A549 treated with AZD2906 at 1 μM for 4 hours (cell line): ENCODE measurements around the gene BAD. TPM values are rescaled to one million over a fixed set of nuclear protein-coding genes. Genes with fewer than 3 reads are reported as not detected.

Experiments
- total RNA-seq: library from RNA; stranded (reverse); fragments of 200-300 nt; extraction: Qiagen RNA extraction; gene quantifications from 5 replicates; pipeline ENCODE4 v1.2.3, GENCODE V29; 2022

The BAD gene
- 72.5 to 96.8 TPM (median 92.7 TPM) in 5 replicates for total RNA-seq

GRCh38 chr11:64284048-64284961, at the start of gene BAD:
TSS of gene BAD (minus strand) at chr11:64284665. CDS start at chr11:64284368, 297 bp downstream.

GRCh38 chr11:64317961-64318765, 33.7 kb upstream of the BAD start, which contains the start of gene PRDX5:
TSS of gene PRDX5 (plus strand) at chr11:64318121. CDS start at chr11:64318216, 95 bp downstream.

GRCh38 chr11:64317325-64317960, 33.0 kb upstream of the BAD start, which contains the start of gene TRMT112:
TSS of gene TRMT112 (minus strand) at chr11:64317559. CDS start at chr11:64317526, 33 bp downstream.

GRCh38 chr11:64305075-64305690, 20.7 kb upstream of the BAD start, which contains the start of gene ESRRA:
TSS of gene ESRRA (plus strand) at chr11:64305524. CDS start at chr11:64307180, 1,656 bp downstream.

GRCh38 chr11:64299847-64300648, 15.6 kb upstream of the BAD start, which contains the start of gene CATSPERZ:
TSS of gene CATSPERZ (plus strand) at chr11:64300358. CDS start at chr11:64300411, 53 bp downstream.

GRCh38 chr11:64291262-64291751, 6.8 kb upstream of the BAD start, which contains the start of gene KCNK4:
TSS of gene KCNK4 (plus strand) at chr11:64291302. CDS start at chr11:64293019, 1,717 bp downstream.

GRCh38 chr11:64284962-64285884, 758 bp upstream of the BAD start, which contains the start of gene GPR137:
TSS of gene GPR137 (plus strand) at chr11:64285848. CDS start at chr11:64286525, 677 bp downstream.

GRCh38 chr11:64251016-64251752, 33.3 kb downstream of the BAD start, which contains the start of gene PLCB3:
TSS of gene PLCB3 (plus strand) at chr11:64251530. CDS start at chr11:64251650, 120 bp downstream.

GRCh38 chr11:64246871-64247728, 37.4 kb downstream of the BAD start, which contains the start of gene PPP1R14B:
TSS of gene PPP1R14B (minus strand) at chr11:64246943. CDS start at chr11:64246673, 270 bp downstream.

GRCh38 chr11:64240435-64241240, 43.8 kb downstream of the BAD start, which contains the start of gene FKBP2:
TSS of gene FKBP2 (plus strand) at chr11:64241095. CDS start at chr11:64242388, 1,293 bp downstream.

GRCh38 chr11:64233913-64234586, 50.4 kb downstream of the BAD start, which contains the start of gene VEGFB:
TSS of gene VEGFB (plus strand) at chr11:64234584. CDS start at chr11:64234834, 250 bp downstream.

GRCh38 chr11:64230171-64230984, 54.1 kb downstream of the BAD start, which contains the start of gene DNAJC4:
TSS of gene DNAJC4 (plus strand) at chr11:64230548. CDS start at chr11:64230855, 307 bp downstream.

GRCh38 chr11:64225608-64226506, 58.6 kb downstream of the BAD start, which contains the start of the genes NUDT22 and TRPT1:
TSS of gene NUDT22 (plus strand) at chr11:64226274. CDS start at chr11:64226653, 379 bp downstream.
TSS of gene TRPT1 (minus strand) at chr11:64226186. CDS start at chr11:64225860, 326 bp downstream.

